ENCODE results near the gene LINC00632. TPM values are rescaled to one million over a fixed set of nuclear protein-coding genes. Genes with fewer than 3 reads are reported as not detected.
"Not testable (repeated sequence)": the region's sequence is repeated elsewhere in the genome, so short reads cannot be mapped to it uniquely, and the experiment has no call there.

Gene LINC00632
- total RNA-seq (2014; rRNA removed; shearing (Covaris generic); ENCODE audit: low replicate concordance), result 1.6 and 2.5 TPM in 2 replicates

- H3K9me3 ChIP-seq, result no peaks in the 10 kb centered on the region
- H3K4me3 ChIP-seq, result no peak within 1 kb of the TSS
- no peak for DNase-seq
- H3K36me3 ChIP-seq, result no peaks in the 10 kb centered on the region
- H3K27me3 ChIP-seq, result peaks cover 12% of the 10 kb centered on the region
Measured at GRCh38 chrX:140709421-140709846, at the start of gene LINC00632. Gene LINC00632 (plus strand): TSS chrX:140709759.

- no peaks in the 10 kb centered on the region for H3K27me3 ChIP-seq
- no peak overlapping the region for H3K4me3 ChIP-seq
- no peaks in the 10 kb centered on the region for H3K36me3 ChIP-seq
- no peak for DNase-seq
- no peaks in the 10 kb centered on the region for H3K9me3 ChIP-seq
Measured at GRCh38 chrX:140661643-140662042, 47.9 kb upstream of the LINC00632 start.

GRCh38 chrX:140664939-140665338 is 44.6 kb upstream of the LINC00632 start:
- Histone ChIP-seq H3K4me3 (no peak overlapping the region), H3K36me3 (no peaks in the 10 kb centered on the region), H3K27me3 (no peaks in the 10 kb centered on the region), H3K9me3 (no peaks in the 10 kb centered on the region)
- DNase-seq, result no peak

- Histone ChIP-seq H3K27me3 (no peaks in the 10 kb centered on the region), H3K9me3 (no peaks in the 10 kb centered on the region), H3K36me3 (no peaks in the 10 kb centered on the region), H3K4me3 (no peak overlapping the region)
- no peak for DNase-seq
Measured at GRCh38 chrX:140672840-140673731, 36.5 kb upstream of the LINC00632 start.

GRCh38 chrX:140687706-140688105 is 21.9 kb upstream of the LINC00632 start:
- Histone ChIP-seq H3K4me3 (no peak overlapping the region), H3K9me3 (no peaks in the 10 kb centered on the region), H3K27me3 (no peaks in the 10 kb centered on the region), H3K36me3 (no peaks in the 10 kb centered on the region)
- DNase-seq, result no peak

GRCh38 chrX:140691596-140691995 is 18.0 kb upstream of the LINC00632 start:
- H3K4me3 ChIP-seq, H3K36me3 ChIP-seq, H3K9me3 ChIP-seq, H3K27me3 ChIP-seq: not testable (repeated sequence)
- DNase-seq, result peak; percentile 5

- no peaks in the 10 kb centered on the region for H3K9me3 ChIP-seq
- H3K4me3 ChIP-seq, result no peak overlapping the region
- H3K27me3 ChIP-seq, result no peaks in the 10 kb centered on the region
- H3K36me3 ChIP-seq, result no peaks in the 10 kb centered on the region
- no peak for DNase-seq
Measured at GRCh38 chrX:140697618-140698017, 11.9 kb upstream of the LINC00632 start.

- Histone ChIP-seq H3K36me3 (no peaks in the 10 kb centered on the region), H3K4me3 (no peak overlapping the region), H3K27me3 (no peaks in the 10 kb centered on the region), H3K9me3 (no peaks in the 10 kb centered on the region)
- DNase-seq, result peak; percentile 26
Measured at GRCh38 chrX:140701480-140701879, 8.1 kb upstream of the LINC00632 start.

GRCh38 chrX:140710710-140711109 is 1.2 kb downstream of the LINC00632 start:
- no peak overlapping the region for H3K4me3 ChIP-seq
- no peak for DNase-seq
- H3K27me3 ChIP-seq, result peaks cover 12% of the 10 kb centered on the region
- no peaks in the 10 kb centered on the region for H3K9me3 ChIP-seq
- no peaks in the 10 kb centered on the region for H3K36me3 ChIP-seq

GRCh38 chrX:140711894-140712293 is 2.3 kb downstream of the LINC00632 start:
- no peak for DNase-seq
- no peak overlapping the region for H3K4me3 ChIP-seq
- H3K9me3 ChIP-seq, result no peaks in the 10 kb centered on the region
- H3K27me3 ChIP-seq, result peaks cover 12% of the 10 kb centered on the region
- no peaks in the 10 kb centered on the region for H3K36me3 ChIP-seq

GRCh38 chrX:140712413-140713173 is 3.0 kb downstream of the LINC00632 start:
- peak; percentile 48 for DNase-seq
- peaks cover 12% of the 10 kb centered on the region for H3K27me3 ChIP-seq
- no peaks in the 10 kb centered on the region for H3K36me3 ChIP-seq
- H3K4me3 ChIP-seq, result 0 out of 2 replicates have a peak overlapping the region, but pooled peaks have one; percentile 8
- no peaks in the 10 kb centered on the region for H3K9me3 ChIP-seq

GRCh38 chrX:140713174-140713539 is 3.6 kb downstream of the LINC00632 start:
- Histone ChIP-seq H3K4me3 (no peak overlapping the region), H3K27me3 (peaks cover 12% of the 10 kb centered on the region), H3K9me3 (no peaks in the 10 kb centered on the region), H3K36me3 (no peaks in the 10 kb centered on the region)
- no peak for DNase-seq

- DNase-seq, result no peak
- no peaks in the 10 kb centered on the region for H3K9me3 ChIP-seq
- no peaks in the 10 kb centered on the region for H3K36me3 ChIP-seq
- no peaks in the 10 kb centered on the region; the same call in 1 of the 2 replicates for H3K27me3 ChIP-seq
- H3K4me3 ChIP-seq, result no peak overlapping the region
Measured at GRCh38 chrX:140715787-140716186, 6.2 kb downstream of the LINC00632 start.

GRCh38 chrX:140723121-140723715 is 13.7 kb downstream of the LINC00632 start:
- DNase-seq, result no peak
- no peak overlapping the region for H3K4me3 ChIP-seq
- H3K36me3 ChIP-seq, result no peaks in the 10 kb centered on the region
- H3K27me3 ChIP-seq, result no peaks in the 10 kb centered on the region
- no peaks in the 10 kb centered on the region for H3K9me3 ChIP-seq

- no peak for DNase-seq
- Histone ChIP-seq H3K9me3 (no peaks in the 10 kb centered on the region), H3K4me3 (no peak overlapping the region), H3K36me3 (no peaks in the 10 kb centered on the region), H3K27me3 (no peaks in the 10 kb centered on the region)
Measured at GRCh38 chrX:140724309-140724708, 14.8 kb downstream of the LINC00632 start.

- no peak for DNase-seq
- Histone ChIP-seq H3K27me3 (no peaks in the 10 kb centered on the region), H3K36me3 (no peaks in the 10 kb centered on the region), H3K4me3 (no peak overlapping the region), H3K9me3 (no peaks in the 10 kb centered on the region)
Measured at GRCh38 chrX:140724736-140725135, 15.2 kb downstream of the LINC00632 start.

- Histone ChIP-seq H3K27me3 (no peaks in the 10 kb centered on the region), H3K9me3 (no peaks in the 10 kb centered on the region), H3K4me3 (no peak overlapping the region), H3K36me3 (no peaks in the 10 kb centered on the region)
- DNase-seq, result no peak
Measured at GRCh38 chrX:140725500-140725899, 15.9 kb downstream of the LINC00632 start.

All from MG63 (cell line).